MM.1S (cell line): ENCODE measurements around the gene STIM1.

ENCODE experiments used
- EZH2 ChIP-seq: fragments of 300-600 bp; sonication (generic); optimal IDR thresholded peaks from 2 replicates; pipeline ENCODE3; 2017; ENCODE audit warnings: low read depth, mild to moderate bottlenecking, antibody characterized with exemption, low read length, mixed read lengths
- EZH2phosphoT487 ChIP-seq: fragments of 300-600 bp; sonication (generic); IDR thresholded peaks from 2 replicates; pipeline ENCODE4 v1.6.1; 2018; ENCODE audit warnings: antibody characterized with exemption, low read length
- TF ChIP-seq, protein P1 (sequence below): fragments of 300-600 bp; sonication (generic); IDR thresholded peaks from 2 replicates; pipeline ENCODE4 v1.5.1; 2016; ENCODE audit warnings: antibody characterized with exemption, low read length, mixed read lengths

DNA sequence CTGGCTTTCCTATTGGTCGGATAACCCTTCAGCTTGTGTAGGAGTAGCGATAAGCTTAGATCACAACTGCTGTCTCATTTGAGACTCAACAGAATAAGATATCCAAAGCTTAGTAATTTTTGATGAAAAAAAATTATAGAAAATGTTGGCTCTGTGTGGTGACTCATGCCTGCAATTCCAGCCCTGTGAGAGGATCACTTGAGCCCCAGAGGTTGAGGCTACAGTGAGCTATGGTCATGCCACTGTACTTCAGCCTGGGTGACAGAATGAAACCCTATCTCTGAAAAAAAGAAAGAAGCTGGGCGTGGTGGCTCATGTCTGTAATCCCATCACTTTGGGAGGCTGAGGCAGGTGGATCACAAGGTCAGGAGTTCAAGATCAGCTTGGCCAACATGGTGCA, 183.5 kb downstream of the STIM1 start:
- TF ChIP-seq, protein P1, sequence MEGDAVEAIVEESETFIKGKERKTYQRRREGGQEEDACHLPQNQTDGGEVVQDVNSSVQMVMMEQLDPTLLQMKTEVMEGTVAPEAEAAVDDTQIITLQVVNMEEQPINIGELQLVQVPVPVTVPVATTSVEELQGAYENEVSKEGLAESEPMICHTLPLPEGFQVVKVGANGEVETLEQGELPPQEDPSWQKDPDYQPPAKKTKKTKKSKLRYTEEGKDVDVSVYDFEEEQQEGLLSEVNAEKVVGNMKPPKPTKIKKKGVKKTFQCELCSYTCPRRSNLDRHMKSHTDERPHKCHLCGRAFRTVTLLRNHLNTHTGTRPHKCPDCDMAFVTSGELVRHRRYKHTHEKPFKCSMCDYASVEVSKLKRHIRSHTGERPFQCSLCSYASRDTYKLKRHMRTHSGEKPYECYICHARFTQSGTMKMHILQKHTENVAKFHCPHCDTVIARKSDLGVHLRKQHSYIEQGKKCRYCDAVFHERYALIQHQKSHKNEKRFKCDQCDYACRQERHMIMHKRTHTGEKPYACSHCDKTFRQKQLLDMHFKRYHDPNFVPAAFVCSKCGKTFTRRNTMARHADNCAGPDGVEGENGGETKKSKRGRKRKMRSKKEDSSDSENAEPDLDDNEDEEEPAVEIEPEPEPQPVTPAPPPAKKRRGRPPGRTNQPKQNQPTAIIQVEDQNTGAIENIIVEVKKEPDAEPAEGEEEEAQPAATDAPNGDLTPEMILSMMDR: no peak
- TF ChIP-seq EZH2 (no peak), EZH2phosphoT487 (no peak)
